OCI-LY7 (cell line): Measurements from ENCODE around the gene DRD4. TPM values are rescaled to one million over a fixed set of nuclear protein-coding genes. Genes with fewer than 3 reads are reported as not detected.

Source experiments
- BruUV-seq: library from RNA; stranded (reverse); fragments of 400-500 nt; replicated peaks from 2 replicates; lab custom pipeline; 2021; lab: Mats Ljungman, UMichigan
- CTCF ChIA-PET: fragments of 300-600 bp; sonication (Branson Sonifier 250); formaldehyde crosslinking; loops from one replicate; lab custom pipeline; 2022; ENCODE audit warnings: antibody characterized with exemption; ENCODE audit not compliant: unreplicated experiment; lab: Charles Lee
- POLR2A ChIA-PET: fragments of 300-600 bp; sonication (Branson Sonifier 250); formaldehyde crosslinking; loops from one replicate; lab custom pipeline; 2022; ENCODE audit warnings: antibody characterized with exemption; lab: Charles Lee
- DNase-seq: peaks from one replicate; pipeline ENCODE4 v3.0.0-alpha.2; 2015; ENCODE audit warnings: low spot score
- H2AFZ ChIP-seq: fragments of 200-600 bp; sonication (generic), shearing (Covaris generic); 2 replicates; pipeline ENCODE4 v1.6.1; 2014; ENCODE audit warnings: mild to moderate bottlenecking, antibody characterized with exemption, low read length, moderate library complexity
- H3K27ac ChIP-seq: fragments of 200-600 bp; sonication (generic); 2 replicates; pipeline ENCODE4 v1.5.1; 2014; ENCODE audit warnings: mixed run types, low read depth, mild to moderate bottlenecking, moderate library complexity, low read length, inconsistent platforms; ENCODE audit not compliant: poor library complexity, severe bottlenecking
- H3K36me3 ChIP-seq: fragments of 200-600 bp; sonication (generic); 2 replicates; pipeline ENCODE4 v1.6.1; 2014; ENCODE audit warnings: mild to moderate bottlenecking, antibody characterized with exemption, low read length, moderate library complexity, mixed read lengths; ENCODE audit not compliant: insufficient read depth
- H3K4me1 ChIP-seq: fragments of 200-600 bp; sonication (generic); 2 replicates; pipeline ENCODE4 v1.5.1; 2014; ENCODE audit warnings: mild to moderate bottlenecking, low read length; ENCODE audit not compliant: insufficient read depth, poor library complexity, severe bottlenecking
- H3K4me2 ChIP-seq: fragments of 200-600 bp; sonication (generic); 2 replicates; pipeline ENCODE4 v1.6.1; 2014; ENCODE audit warnings: mild to moderate bottlenecking, low read length
- H3K4me3 ChIP-seq: fragments of 200-600 bp; sonication (generic); 2 replicates; pipeline ENCODE4 v1.5.1; 2014; ENCODE audit warnings: mild to moderate bottlenecking, low read depth, low read length; ENCODE audit not compliant: poor library complexity, severe bottlenecking
- H3K79me2 ChIP-seq: fragments of 200-600 bp; sonication (generic); 2 replicates; pipeline ENCODE4 v1.6.1; 2016; ENCODE audit warnings: low read depth, mild to moderate bottlenecking, low read length, moderate library complexity, mixed read lengths; ENCODE audit not compliant: insufficient read depth
- H3K9me2 ChIP-seq: fragments of 200-600 bp; sonication (generic); 2 replicates; pipeline ENCODE4 v1.6.1; 2016; ENCODE audit warnings: mild to moderate bottlenecking, low read length, mixed read lengths; ENCODE audit not compliant: insufficient read depth
- H3K9me3 ChIP-seq: fragments of 200-600 bp; sonication (generic); 2 replicates; pipeline ENCODE4 v1.6.1; 2014; ENCODE audit warnings: mild to moderate bottlenecking, mixed run types, low read length, mixed read lengths
- H4K20me1 ChIP-seq: fragments of 200-600 bp; sonication (generic); 2 replicates; pipeline ENCODE4 v1.6.1; 2014; ENCODE audit warnings: mild to moderate bottlenecking, antibody characterized with exemption, low read length, moderate library complexity, mixed read lengths; ENCODE audit not compliant: insufficient read depth
- CTCF ChIP-seq: fragments of 200-600 bp; sonication (generic); conservative IDR thresholded peaks from 2 replicates; pipeline ENCODE4 v1.5.1; 2014; ENCODE audit warnings: mild to moderate bottlenecking, antibody characterized with exemption, low read length, moderate library complexity, mixed read lengths
- EZH2phosphoT487 ChIP-seq: fragments of 200-600 bp; sonication (generic); IDR thresholded peaks from 2 replicates; pipeline ENCODE4 v1.6.1; 2018; ENCODE audit warnings: low read depth, borderline replicate concordance, mild to moderate bottlenecking, mixed run types, antibody characterized with exemption, low read length, moderate library complexity, mixed read lengths
- intact Hi-C: fragments of 100-400 bp; cut with micrococcal nuclease; formaldehyde crosslinking; loops from one replicate; pipeline ENCODE4 v1.10.0; 2022; ENCODE audit not compliant: unreplicated experiment
- total RNA-seq, 2 experiments: library from RNA; depleted of rRNA in 1 of 2; stranded (reverse); fragments of >200 nt in 1 of 2; shearing (Covaris generic) in 1 of 2; gene quantifications; 2 replicates each; pipeline ENCODE4 v1.2.3, GENCODE V29; 2014 to 2022

Gene DRD4
- total RNA-seq, 2 experiments from 2014 or later = 0.16 to 3.1 TPM

DNA sequence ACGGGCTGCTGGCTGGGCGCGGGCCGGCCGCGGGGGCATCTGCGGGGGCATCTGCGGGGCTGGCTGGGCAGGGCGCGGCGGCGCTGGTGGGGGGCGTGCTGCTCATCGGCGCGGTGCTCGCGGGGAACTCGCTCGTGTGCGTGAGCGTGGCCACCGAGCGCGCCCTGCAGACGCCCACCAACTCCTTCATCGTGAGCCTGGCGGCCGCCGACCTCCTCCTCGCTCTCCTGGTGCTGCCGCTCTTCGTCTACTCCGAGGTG is 194 bp downstream of the DRD4 start:
- peaks cover 9% of the 10 kb centered on the region for H3K4me1 ChIP-seq
- no peak overlapping the region for H3K4me2 ChIP-seq
- no peak overlapping the region for H3K4me3 ChIP-seq
- CTCF ChIA-PET = no interaction called here
- H4K20me1 ChIP-seq = no peaks in the 10 kb centered on the region
- BruUV-seq = no TSS peak
- H3K36me3 ChIP-seq = peaks cover 20% of the 10 kb centered on the region
- DNase-seq = no peak
- no peak overlapping the region for H2AFZ ChIP-seq
- POLR2A ChIA-PET = no interaction called here
- intact Hi-C loops = no loop called here
- H3K9me3 ChIP-seq = no peaks in the 10 kb centered on the region
- no peak overlapping the region for H3K27ac ChIP-seq
- no peaks in the 10 kb centered on the region for H3K9me2 ChIP-seq
- TF ChIP-seq EZH2phosphoT487 (no peak), CTCF (no peak)
- H3K79me2 ChIP-seq = no peaks in the 10 kb centered on the region

DNA sequence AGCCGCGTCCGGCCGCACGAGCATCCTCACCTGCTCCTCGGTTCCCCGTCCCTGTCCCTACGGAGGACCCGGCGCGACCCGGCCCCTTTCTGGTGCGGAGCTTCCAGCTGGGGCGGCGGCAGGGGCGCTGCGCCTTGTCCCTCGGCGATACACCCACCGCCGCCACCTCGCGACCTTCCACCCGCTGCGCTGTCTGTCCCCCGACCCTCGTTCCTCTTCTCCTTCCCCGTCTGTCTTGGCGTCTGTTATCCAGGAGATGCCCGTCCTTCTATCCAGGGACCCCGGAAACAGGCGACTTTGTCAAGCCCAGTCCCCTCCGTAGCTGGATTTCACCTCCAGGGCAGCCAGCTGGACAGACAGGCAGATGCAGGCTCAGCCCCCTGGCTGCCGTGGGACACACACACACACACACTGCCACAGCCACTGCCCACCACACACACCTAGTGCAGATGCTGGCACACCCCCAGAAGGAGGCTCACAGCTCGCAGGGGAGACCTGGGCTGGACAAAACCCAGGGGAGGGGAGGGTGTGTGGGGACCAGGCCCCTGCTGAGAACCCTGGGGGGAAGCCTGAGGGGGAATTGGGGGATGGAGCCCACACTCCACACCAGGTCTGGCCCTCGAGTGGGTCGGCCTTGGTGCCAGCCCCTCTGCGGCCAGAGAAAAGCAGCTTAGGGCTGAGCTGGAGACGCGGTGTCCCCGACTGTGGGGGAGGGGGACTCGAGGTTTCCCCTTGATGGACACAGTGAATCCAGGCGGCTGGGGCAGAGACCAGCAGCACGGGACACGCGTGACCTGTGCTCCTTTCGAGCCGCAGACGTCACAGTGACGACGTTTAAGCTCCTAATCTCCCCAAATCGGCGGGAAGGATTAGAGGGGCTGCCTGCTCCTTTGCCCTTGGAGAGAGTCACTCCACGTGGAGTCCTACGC is 788 bp downstream of the DRD4 start:
- Histone ChIP-seq H3K4me3 (no peak overlapping the region), H3K9me3 (no peaks in the 10 kb centered on the region), H3K36me3 (peaks cover 14% of the 10 kb centered on the region; the same call in 1 of the 2 replicates), H3K9me2 (no peaks in the 10 kb centered on the region), H3K4me2 (no peak overlapping the region), H3K4me1 (peaks cover 9% of the 10 kb centered on the region), H4K20me1 (no peaks in the 10 kb centered on the region), H3K79me2 (no peaks in the 10 kb centered on the region), H3K27ac (no peak overlapping the region), H2AFZ (no peak overlapping the region)
- TF ChIP-seq EZH2phosphoT487 = no peak
- TF ChIP-seq CTCF = no peak
- CTCF ChIA-PET = no interaction called here
- POLR2A ChIA-PET = no interaction called here
- BruUV-seq = no TSS peak
- DNase-seq = no peak
- intact Hi-C loops = no loop called here

GRCh38 chr11:638631-639331 is 1.7 kb downstream of the DRD4 start:
- CTCF ChIA-PET = no interaction called here
- no peak overlapping the region for H3K4me2 ChIP-seq

More at GRCh38 chr11:638631-639331, 1.7 kb downstream of the DRD4 start:
- H3K9me3 ChIP-seq = no peaks in the 10 kb centered on the region
- H3K27ac ChIP-seq = no peak overlapping the region
- H3K9me2 ChIP-seq = no peaks in the 10 kb centered on the region
- DNase-seq = no peak
- H3K4me3 ChIP-seq = no peak overlapping the region
- H3K36me3 ChIP-seq = peaks cover 15% of the 10 kb centered on the region; the same call in 1 of the 2 replicates
- POLR2A ChIA-PET = no interaction called here
- BruUV-seq = no TSS peak
- no peaks in the 10 kb centered on the region for H4K20me1 ChIP-seq
- H2AFZ ChIP-seq = no peak overlapping the region
- H3K79me2 ChIP-seq = no peaks in the 10 kb centered on the region
- H3K4me1 ChIP-seq = peaks cover 9% of the 10 kb centered on the region
- intact Hi-C loops = no loop called here
- TF ChIP-seq EZH2phosphoT487 (no peak), CTCF (no peak)
